CD4-positive, alpha-beta T cell treated with Interferon alpha-2 for 1 hour (primary cell): ENCODE results near the gene INPP5F.
"Not testable (repeated sequence)": the region's sequence is repeated elsewhere in the genome, so short reads cannot be mapped to it uniquely, and the experiment has no call there.

Experiments used
- DNase-seq, 2 donors: peaks; one replicate each; pipeline ENCODE4 v3.0.0-alpha.2; 2020 to 2022

Gene INPP5F

GRCh38 chr10:119707331-119707730, 18.5 kb upstream of the INPP5F start:
- not testable (repeated sequence) for DNase-seq

GRCh38 chr10:119710935-119711334, 14.9 kb upstream of the INPP5F start:
- not testable (repeated sequence) for DNase-seq

- DNase-seq, result no peak
Observed at GRCh38 chr10:119713744-119714483, 11.9 kb upstream of the INPP5F start.

- no peak for DNase-seq
Observed at GRCh38 chr10:119714484-119714816, 11.4 kb upstream of the INPP5F start.

GRCh38 chr10:119715628-119716505, 10.0 kb upstream of the INPP5F start:
- DNase-seq, result no peak

GRCh38 chr10:119723161-119723560, 2.7 kb upstream of the INPP5F start:
- no peak for DNase-seq

GRCh38 chr10:119723624-119724023, 2.2 kb upstream of the INPP5F start:
- no peak for DNase-seq

GRCh38 chr10:119724593-119725516, 995 bp upstream of the INPP5F start:
- no peak for DNase-seq

GRCh38 chr10:119725517-119725827, 378 bp upstream of the INPP5F start:
- DNase-seq, result no peak

GRCh38 chr10:119726676-119727261, 919 bp downstream of the INPP5F start:
- DNase-seq, result no peak

- DNase-seq, result no peak
Observed at GRCh38 chr10:119728172-119728800, 2.4 kb downstream of the INPP5F start.

- no peak for DNase-seq
Observed at GRCh38 chr10:119734396-119735332, 8.8 kb downstream of the INPP5F start.

- no peak for DNase-seq
Observed at GRCh38 chr10:119735451-119735850, 9.6 kb downstream of the INPP5F start.

- DNase-seq, result no peak
Observed at GRCh38 chr10:119736220-119736619, 10.4 kb downstream of the INPP5F start.

- no peak for DNase-seq
Observed at GRCh38 chr10:119737039-119737663, 11.3 kb downstream of the INPP5F start.

GRCh38 chr10:119737823-119738222, 12.0 kb downstream of the INPP5F start:
- no peak for DNase-seq

GRCh38 chr10:119738962-119739361, 13.1 kb downstream of the INPP5F start:
- DNase-seq, result no peak

- no peak for DNase-seq
Observed at GRCh38 chr10:119740096-119740495, 14.2 kb downstream of the INPP5F start.

GRCh38 chr10:119742947-119743648, 17.2 kb downstream of the INPP5F start:
- DNase-seq, result no peak

- DNase-seq, result no peak
Observed at GRCh38 chr10:119747940-119748339, 22.1 kb downstream of the INPP5F start.
